ENCODE measurements around the gene ERP44. TPM values are rescaled to one million over a fixed set of nuclear protein-coding genes. Genes with fewer than 3 reads are reported as not detected.

The ERP44 gene
- total and polyA plus RNA-seq, 8 donors: 24.7 to 37.3 (median 31.5) TPM

DNA sequence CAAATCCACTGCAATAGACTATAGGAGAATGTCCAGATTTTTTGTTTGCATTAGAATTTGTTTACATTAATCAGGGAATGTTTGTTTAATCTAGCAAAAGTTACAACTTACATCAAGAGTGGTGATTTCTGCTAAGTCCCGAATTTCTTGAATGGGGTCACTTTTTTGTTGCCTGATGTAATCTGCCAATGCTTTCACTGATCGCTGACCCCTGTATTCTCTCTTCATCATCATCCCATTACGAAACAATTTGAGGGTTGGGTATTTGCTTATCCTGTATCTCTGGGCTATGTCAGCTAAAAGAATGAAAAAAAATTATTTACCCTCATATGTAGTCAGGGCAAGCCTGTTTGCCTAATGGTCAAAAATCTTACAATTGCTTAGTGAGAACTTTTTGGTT lies 76.9 kb downstream of the ERP44 start:
- DNase-seq (peak in 2 of 4 donors; percentile 6 to 35), ATAC-seq (no peak)
- Histone ChIP-seq H3K36me3 (peaks cover 0 to 28% of the 10 kb centered on the region in 2 donors), H3K9me3 (no peaks in the 10 kb centered on the region), H3K4me1 (no peaks in the 10 kb centered on the region), H3K27ac (no peak overlapping the region), H3K4me3 (no peak overlapping the region), H3K27me3 (no peaks in the 10 kb centered on the region)
- TF ChIP-seq, protein P1, sequence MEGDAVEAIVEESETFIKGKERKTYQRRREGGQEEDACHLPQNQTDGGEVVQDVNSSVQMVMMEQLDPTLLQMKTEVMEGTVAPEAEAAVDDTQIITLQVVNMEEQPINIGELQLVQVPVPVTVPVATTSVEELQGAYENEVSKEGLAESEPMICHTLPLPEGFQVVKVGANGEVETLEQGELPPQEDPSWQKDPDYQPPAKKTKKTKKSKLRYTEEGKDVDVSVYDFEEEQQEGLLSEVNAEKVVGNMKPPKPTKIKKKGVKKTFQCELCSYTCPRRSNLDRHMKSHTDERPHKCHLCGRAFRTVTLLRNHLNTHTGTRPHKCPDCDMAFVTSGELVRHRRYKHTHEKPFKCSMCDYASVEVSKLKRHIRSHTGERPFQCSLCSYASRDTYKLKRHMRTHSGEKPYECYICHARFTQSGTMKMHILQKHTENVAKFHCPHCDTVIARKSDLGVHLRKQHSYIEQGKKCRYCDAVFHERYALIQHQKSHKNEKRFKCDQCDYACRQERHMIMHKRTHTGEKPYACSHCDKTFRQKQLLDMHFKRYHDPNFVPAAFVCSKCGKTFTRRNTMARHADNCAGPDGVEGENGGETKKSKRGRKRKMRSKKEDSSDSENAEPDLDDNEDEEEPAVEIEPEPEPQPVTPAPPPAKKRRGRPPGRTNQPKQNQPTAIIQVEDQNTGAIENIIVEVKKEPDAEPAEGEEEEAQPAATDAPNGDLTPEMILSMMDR (IDR thresholded peaks at IDR 0.05): no peak
- intact Hi-C loops (cut with DNase I): loop anchor here in 1 of 2 donors (10.0 kb wide), 1 partner anchor 303 kb away; no protein-coding TSS in a partner anchor

- Histone ChIP-seq H3K4me1 (no peaks in the 10 kb centered on the region), H3K27ac (no peak overlapping the region), H3K4me3 (no peak overlapping the region), H3K36me3 (peaks cover 0 to 45% of the 10 kb centered on the region in 2 donors), H3K9me3 (no peaks in the 10 kb centered on the region), H3K27me3 (no peaks in the 10 kb centered on the region)
- no peak for ATAC-seq
- TF ChIP-seq, protein P1 (IDR thresholded peaks at IDR 0.05): no peak
- intact Hi-C loops (cut with DNase I): loop anchor here in 1 of 2 donors (10.0 kb wide), 1 partner anchor 305 kb away; no protein-coding TSS in a partner anchor
- DNase-seq: no peak
Measured at GRCh38 chr9:100020121-100020795, 78.5 kb downstream of the ERP44 start.

DNA sequence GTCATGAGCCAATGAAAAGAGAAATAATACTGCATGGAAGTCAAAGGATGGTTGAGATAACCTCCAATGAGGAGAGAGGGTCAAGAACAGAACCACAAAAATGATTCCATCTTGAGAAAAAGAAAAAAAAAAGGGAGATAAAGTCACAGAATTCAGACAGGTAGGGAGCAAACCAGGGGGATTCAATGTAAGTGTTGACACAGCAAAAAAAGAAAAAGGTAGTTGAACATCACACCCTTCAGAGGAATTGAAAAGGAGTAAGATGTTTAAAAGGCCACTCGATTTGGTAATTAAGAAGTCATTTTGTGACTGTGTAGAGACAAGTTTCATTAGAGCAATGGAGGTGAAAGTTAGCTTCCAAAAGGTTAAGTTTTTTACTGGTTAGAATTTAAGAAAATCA lies 79.3 kb downstream of the ERP44 start:
- DNase-seq (no peak), ATAC-seq (no peak)
- TF ChIP-seq, protein P1 (IDR thresholded peaks at IDR 0.05): no peak
- peaks cover 0 to 52% of the 10 kb centered on the region in 2 donors for H3K36me3 ChIP-seq
- no peak overlapping the region for H3K27ac ChIP-seq
- H3K27me3 ChIP-seq: no peaks in the 10 kb centered on the region
- H3K9me3 ChIP-seq: no peaks in the 10 kb centered on the region
- H3K4me1 ChIP-seq: no peaks in the 10 kb centered on the region
- no peak overlapping the region for H3K4me3 ChIP-seq
- intact Hi-C loops (cut with DNase I): no loop called here

DNA sequence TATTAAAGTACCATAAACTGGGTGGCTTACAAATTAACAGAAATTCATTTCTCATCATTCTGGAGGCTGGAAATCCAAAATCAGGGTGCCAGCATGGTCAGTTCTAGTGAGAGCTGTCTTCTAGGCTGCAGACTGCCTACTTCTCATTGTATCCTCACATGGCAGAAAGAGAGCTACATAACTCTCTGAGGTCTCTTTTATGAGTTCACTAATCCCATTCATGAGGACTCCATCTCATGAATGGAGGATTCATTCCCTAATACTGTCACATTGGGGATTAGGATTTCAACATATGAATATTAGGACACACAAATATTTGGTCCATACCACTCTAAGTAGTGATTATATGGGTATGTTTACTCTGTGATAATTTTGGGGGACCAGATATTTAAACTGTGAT lies 84.0 kb downstream of the ERP44 start:
- no peak overlapping the region for H3K27ac ChIP-seq
- ATAC-seq (no peak), DNase-seq (no peak)
- H3K4me3 ChIP-seq: no peak overlapping the region
- TF ChIP-seq, protein P1 (IDR thresholded peaks at IDR 0.05): no peak
- H3K36me3 ChIP-seq: peaks cover 0 to 63% of the 10 kb centered on the region in 2 donors
- H3K4me1 ChIP-seq: no peaks in the 10 kb centered on the region
- no peaks in the 10 kb centered on the region for H3K27me3 ChIP-seq
- H3K9me3 ChIP-seq: peaks cover 0 to 8% of the 10 kb centered on the region in 2 donors
- intact Hi-C loops (cut with DNase I): no loop called here

DNA sequence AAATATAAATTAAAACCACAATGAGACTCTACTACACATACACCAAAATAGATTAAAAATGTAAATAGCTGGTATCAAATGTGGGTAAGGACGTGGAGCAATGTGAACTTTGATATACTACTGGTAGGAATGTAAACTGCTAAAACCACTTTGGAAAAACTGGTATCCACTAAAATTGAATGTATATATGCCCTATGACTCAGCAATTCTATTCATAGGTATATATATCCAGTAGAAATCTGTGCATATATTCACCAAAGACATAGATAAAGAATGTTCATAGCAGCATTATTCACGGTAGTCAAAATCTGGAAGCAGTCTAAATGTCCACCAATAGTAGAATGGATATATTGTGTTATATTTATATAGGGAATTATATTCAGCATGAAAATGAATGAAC lies 85.2 kb downstream of the ERP44 start:
- Histone ChIP-seq H3K27ac (no peak overlapping the region), H3K36me3 (peaks cover 0 to 54% of the 10 kb centered on the region in 2 donors), H3K4me3 (no peak overlapping the region), H3K4me1 (no peaks in the 10 kb centered on the region), H3K27me3 (no peaks in the 10 kb centered on the region), H3K9me3 (peaks cover 0 to 8% of the 10 kb centered on the region in 2 donors)
- TF ChIP-seq, protein P1 (IDR thresholded peaks at IDR 0.05): no peak
- DNase-seq (no peak), ATAC-seq (no peak)
- intact Hi-C loops (cut with DNase I): no loop called here

Data from left lung (tissue), 10 donors.